ENCODE measurements around the gene SLC27A2. TPM values are rescaled to one million over a fixed set of nuclear protein-coding genes. Genes with fewer than 3 reads are reported as not detected.

SLC27A2 gene
- total and polyA plus RNA-seq, 2 experiments from 2014 or later, result 2.8 to 9.4 TPM

- Histone ChIP-seq H3K27ac (ENCODE audit: low read depth) (no peak overlapping the region), H2AFZ (no peak overlapping the region), H3K4me3 (no peak overlapping the region), H4K20me1 (replicated peaks; ENCODE audit: insufficient read depth) (no peaks in the 10 kb centered on the region), H3K79me2 (replicated peaks; ENCODE audit: insufficient read depth) (no peaks in the 10 kb centered on the region), H3K36me3 (ENCODE audit: insufficient read depth) (no peaks in the 10 kb centered on the region), H3F3A (replicated peaks; ENCODE audit: low read depth) (no peaks in the 10 kb centered on the region), H3K27me3 (ENCODE audit: insufficient read depth) (no peaks in the 10 kb centered on the region), H3K4me1 (ENCODE audit: insufficient read depth) (no peaks in the 10 kb centered on the region), H3K4me2 (no peak overlapping the region), H3K9me2 (ENCODE audit: insufficient read depth) (no peaks in the 10 kb centered on the region)
- no peaks in the 10 kb centered on the region for H3K9me3 Mint-ChIP-seq
- no peak overlapping the region for H3K4me3 Mint-ChIP-seq
- H3K4me1 Mint-ChIP-seq, result no peaks in the 10 kb centered on the region
- no peak for ATAC-seq
- peaks cover 3% of the 10 kb centered on the region for H3K27me3 Mint-ChIP-seq (ENCODE audit: insufficient read depth, low read depth, poor library complexity)
- TF ChIP-seq EZH2phosphoT487 (IDR thresholded peaks at IDR 0.05; ENCODE audit: unreplicated experiment) (no peak), POLR2AphosphoS5 (IDR thresholded peaks at IDR 0.05; ENCODE audit: low read depth) (no peak), ZNF331 (CRISPR knock-in tag; IDR thresholded peaks at IDR 0.05; ENCODE audit: low read depth) (no peak), CTCF (conservative IDR thresholded peaks at IDR 0.05; ENCODE audit: low read depth in 2 of 2) (no peak), EZH2 (IDR thresholded peaks at IDR 0.05; ENCODE audit: low read depth, unreplicated experiment) (no peak), NANOG (IDR thresholded peaks at IDR 0.05; ENCODE audit: borderline replicate concordance) (no peak), ZNF114 (CRISPR knock-in tag; IDR thresholded peaks at IDR 0.05) (no peak), ETS1 (IDR thresholded peaks at IDR 0.05) (no peak)
- TF ChIP-seq, protein P1, sequence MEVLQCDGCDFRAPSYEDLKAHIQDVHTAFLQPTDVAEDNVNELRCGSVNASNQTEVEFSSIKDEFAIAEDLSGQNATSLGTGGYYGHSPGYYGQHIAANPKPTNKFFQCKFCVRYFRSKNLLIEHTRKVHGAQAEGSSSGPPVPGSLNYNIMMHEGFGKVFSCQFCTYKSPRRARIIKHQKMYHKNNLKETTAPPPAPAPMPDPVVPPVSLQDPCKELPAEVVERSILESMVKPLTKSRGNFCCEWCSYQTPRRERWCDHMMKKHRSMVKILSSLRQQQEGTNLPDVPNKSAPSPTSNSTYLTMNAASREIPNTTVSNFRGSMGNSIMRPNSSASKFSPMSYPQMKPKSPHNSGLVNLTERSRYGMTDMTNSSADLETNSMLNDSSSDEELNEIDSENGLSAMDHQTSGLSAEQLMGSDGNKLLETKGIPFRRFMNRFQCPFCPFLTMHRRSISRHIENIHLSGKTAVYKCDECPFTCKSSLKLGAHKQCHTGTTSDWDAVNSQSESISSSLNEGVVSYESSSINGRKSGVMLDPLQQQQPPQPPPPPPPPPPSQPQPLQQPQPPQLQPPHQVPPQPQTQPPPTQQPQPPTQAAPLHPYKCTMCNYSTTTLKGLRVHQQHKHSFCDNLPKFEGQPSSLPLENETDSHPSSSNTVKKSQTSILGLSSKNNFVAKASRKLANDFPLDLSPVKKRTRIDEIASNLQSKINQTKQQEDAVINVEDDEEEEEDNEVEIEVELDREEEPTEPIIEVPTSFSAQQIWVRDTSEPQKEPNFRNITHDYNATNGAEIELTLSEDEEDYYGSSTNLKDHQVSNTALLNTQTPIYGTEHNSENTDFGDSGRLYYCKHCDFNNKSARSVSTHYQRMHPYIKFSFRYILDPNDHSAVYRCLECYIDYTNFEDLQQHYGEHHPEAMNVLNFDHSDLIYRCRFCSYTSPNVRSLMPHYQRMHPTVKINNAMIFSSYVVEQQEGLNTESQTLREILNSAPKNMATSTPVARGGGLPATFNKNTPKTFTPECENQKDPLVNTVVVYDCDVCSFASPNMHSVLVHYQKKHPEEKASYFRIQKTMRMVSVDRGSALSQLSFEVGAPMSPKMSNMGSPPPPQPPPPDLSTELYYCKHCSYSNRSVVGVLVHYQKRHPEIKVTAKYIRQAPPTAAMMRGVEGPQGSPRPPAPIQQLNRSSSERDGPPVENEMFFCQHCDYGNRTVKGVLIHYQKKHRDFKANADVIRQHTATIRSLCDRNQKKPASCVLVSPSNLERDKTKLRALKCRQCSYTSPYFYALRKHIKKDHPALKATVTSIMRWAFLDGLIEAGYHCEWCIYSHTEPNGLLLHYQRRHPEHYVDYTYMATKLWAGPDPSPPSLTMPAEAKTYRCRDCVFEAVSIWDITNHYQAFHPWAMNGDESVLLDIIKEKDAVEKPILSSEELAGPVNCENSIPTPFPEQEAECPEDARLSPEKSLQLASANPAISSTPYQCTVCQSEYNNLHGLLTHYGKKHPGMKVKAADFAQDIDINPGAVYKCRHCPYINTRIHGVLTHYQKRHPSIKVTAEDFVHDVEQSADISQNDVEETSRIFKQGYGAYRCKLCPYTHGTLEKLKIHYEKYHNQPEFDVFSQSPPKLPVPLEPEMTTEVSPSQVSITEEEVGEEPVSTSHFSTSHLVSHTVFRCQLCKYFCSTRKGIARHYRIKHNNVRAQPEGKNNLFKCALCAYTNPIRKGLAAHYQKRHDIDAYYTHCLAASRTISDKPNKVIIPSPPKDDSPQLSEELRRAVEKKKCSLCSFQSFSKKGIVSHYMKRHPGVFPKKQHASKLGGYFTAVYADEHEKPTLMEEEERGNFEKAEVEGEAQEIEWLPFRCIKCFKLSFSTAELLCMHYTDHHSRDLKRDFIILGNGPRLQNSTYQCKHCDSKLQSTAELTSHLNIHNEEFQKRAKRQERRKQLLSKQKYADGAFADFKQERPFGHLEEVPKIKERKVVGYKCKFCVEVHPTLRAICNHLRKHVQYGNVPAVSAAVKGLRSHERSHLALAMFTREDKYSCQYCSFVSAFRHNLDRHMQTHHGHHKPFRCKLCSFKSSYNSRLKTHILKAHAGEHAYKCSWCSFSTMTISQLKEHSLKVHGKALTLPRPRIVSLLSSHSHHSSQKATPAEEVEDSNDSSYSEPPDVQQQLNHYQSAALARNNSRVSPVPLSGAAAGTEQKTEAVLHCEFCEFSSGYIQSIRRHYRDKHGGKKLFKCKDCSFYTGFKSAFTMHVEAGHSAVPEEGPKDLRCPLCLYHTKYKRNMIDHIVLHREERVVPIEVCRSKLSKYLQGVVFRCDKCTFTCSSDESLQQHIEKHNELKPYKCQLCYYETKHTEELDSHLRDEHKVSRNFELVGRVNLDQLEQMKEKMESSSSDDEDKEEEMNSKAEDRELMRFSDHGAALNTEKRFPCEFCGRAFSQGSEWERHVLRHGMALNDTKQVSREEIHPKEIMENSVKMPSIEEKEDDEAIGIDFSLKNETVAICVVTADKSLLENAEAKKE (CRISPR knock-in tag; IDR thresholded peaks at IDR 0.05), result no peak
- DNase-seq (ENCODE audit: low spot score), result no peak
- H3K36me3 Mint-ChIP-seq (ENCODE audit: low read depth), result no peaks in the 10 kb centered on the region
- H3K27ac Mint-ChIP-seq, result no peak overlapping the region
Measured at GRCh38 chr15:50143255-50143860, 38.6 kb upstream of the SLC27A2 start.

Measured in GM23338 (cell line).